HEK293 (cell line): ENCODE data around the gene NFIL3.

Experiments
- CTCF ChIA-PET: fragments of 350-600 bp; formaldehyde crosslinking; extraction: SDS; loops from one replicate; lab custom pipeline; 2021; ENCODE audit warnings: antibody characterized with exemption; lab: Yijun Ruan, JAX
- POLR2A ChIA-PET: fragments of 300-600 bp; formaldehyde crosslinking; extraction: SDS; loops from one replicate; lab custom pipeline; 2020; ENCODE audit warnings: antibody characterized with exemption, inconsistent platforms; lab: Yijun Ruan, JAX
- H3K27ac ChIP-seq: fragments of 200-500 bp; sonication (Bioruptor generic); 2 replicates; pipeline ENCODE4 v1.5.1; 2014; ENCODE audit warnings: low read depth, low read length, control low read depth, inconsistent platforms; ENCODE audit errors: extremely low read depth
- H3K36me3 ChIP-seq, 2 experiments: fragments of 200-500 bp in 1 of 2; sonication (Bioruptor generic) in 1 of 2; 1 replicate in 1 of 2; 2 replicates in 1 of 2; pipeline ENCODE4 v1.5.1; 2014 to 2017; ENCODE audit warnings: inconsistent platforms in 2 of 2, low read length in 2 of 2; ENCODE audit not compliant: control insufficient read depth in 2 of 2, insufficient read depth in 1 of 2
- H3K4me1 ChIP-seq: fragments of 200-500 bp; sonication (Bioruptor generic); 2 replicates; pipeline ENCODE4 v1.5.1; 2014; ENCODE audit warnings: mild to moderate bottlenecking, low read length, inconsistent platforms; ENCODE audit not compliant: control insufficient read depth, insufficient read depth
- H3K4me3 ChIP-seq: 2 replicates; pipeline ENCODE4 v1.5.1; 2011; ENCODE audit warnings: low read depth, mild to moderate bottlenecking, control low read depth, low read length, moderate library complexity
- H3K9me3 ChIP-seq: fragments of 200-500 bp; sonication (Bioruptor generic); 2 replicates; pipeline ENCODE4 v1.5.1; 2014; ENCODE audit warnings: low read depth, low read length, inconsistent platforms; ENCODE audit not compliant: control insufficient read depth, insufficient read depth
- BCL6B ChIP-seq: fragments of 450-650 bp; formaldehyde crosslinking; IDR thresholded peaks from 2 replicates; pipeline ENCODE4 v1.5.1; 2017; ENCODE audit warnings: missing biosample characterization, missing genetic modification characterization
- GLI4 ChIP-seq: fragments of 450-650 bp; formaldehyde crosslinking; IDR thresholded peaks from 2 replicates; pipeline ENCODE4 v1.5.1; 2016; ENCODE audit warnings: missing biosample characterization, missing genetic modification characterization
- KLF16 ChIP-seq: fragments of 450-650 bp; formaldehyde crosslinking; IDR thresholded peaks from 2 replicates; pipeline ENCODE4 v1.5.1; 2017; ENCODE audit warnings: missing biosample characterization, missing genetic modification characterization
- KLF8 ChIP-seq: fragments of 450-650 bp; formaldehyde crosslinking; IDR thresholded peaks from 2 replicates; pipeline ENCODE4 v1.5.1; 2016; ENCODE audit warnings: missing biosample characterization, missing genetic modification characterization
- SP3 ChIP-seq: fragments of 450-650 bp; formaldehyde crosslinking; IDR thresholded peaks from 2 replicates; pipeline ENCODE4 v1.5.1; 2016; ENCODE audit warnings: missing biosample characterization, missing genetic modification characterization
- ZFP69B ChIP-seq: fragments of 450-650 bp; formaldehyde crosslinking; IDR thresholded peaks from 2 replicates; pipeline ENCODE4 v1.5.1; 2016; ENCODE audit warnings: missing biosample characterization, missing genetic modification characterization
- ZNF146 ChIP-seq: fragments of 450-650 bp; formaldehyde crosslinking; IDR thresholded peaks from 2 replicates; pipeline ENCODE4 v1.5.1; 2016; ENCODE audit warnings: missing biosample characterization, missing genetic modification characterization
- ZNF2 ChIP-seq: fragments of 450-650 bp; formaldehyde crosslinking; IDR thresholded peaks from 2 replicates; pipeline ENCODE4 v1.5.1; 2016; ENCODE audit warnings: missing biosample characterization, missing genetic modification characterization
- ZNF23 ChIP-seq: fragments of 450-650 bp; formaldehyde crosslinking; IDR thresholded peaks from 2 replicates; pipeline ENCODE4 v1.5.1; 2016; ENCODE audit warnings: missing biosample characterization, missing genetic modification characterization, borderline replicate concordance
- ZNF341 ChIP-seq: fragments of 450-650 bp; formaldehyde crosslinking; IDR thresholded peaks from 2 replicates; pipeline ENCODE4; 2016; ENCODE audit warnings: low read depth, missing biosample characterization, missing genetic modification characterization
- ZNF354C ChIP-seq: fragments of 450-650 bp; formaldehyde crosslinking; IDR thresholded peaks from 2 replicates; pipeline ENCODE4 v1.5.1; 2016; ENCODE audit warnings: missing biosample characterization, missing genetic modification characterization, low read depth, borderline replicate concordance
- ZNF416 ChIP-seq: fragments of 450-650 bp; formaldehyde crosslinking; IDR thresholded peaks from 2 replicates; pipeline ENCODE4 v1.5.1; 2016; ENCODE audit warnings: missing biosample characterization, missing genetic modification characterization
- ZNF433 ChIP-seq: fragments of 450-650 bp; formaldehyde crosslinking; IDR thresholded peaks from 2 replicates; pipeline ENCODE4 v1.5.1; 2016; ENCODE audit warnings: missing biosample characterization, missing genetic modification characterization, low read depth
- ZNF48 ChIP-seq: fragments of 450-650 bp; formaldehyde crosslinking; IDR thresholded peaks from 2 replicates; pipeline ENCODE4 v1.5.1; 2016; ENCODE audit warnings: missing biosample characterization, missing genetic modification characterization
- ZNF548 ChIP-seq: fragments of 450-650 bp; formaldehyde crosslinking; IDR thresholded peaks from 2 replicates; pipeline ENCODE4 v1.5.1; 2016; ENCODE audit warnings: missing biosample characterization, missing genetic modification characterization
- ZNF585B ChIP-seq: fragments of 450-650 bp; formaldehyde crosslinking; IDR thresholded peaks from 2 replicates; pipeline ENCODE4 v1.5.1; 2016; ENCODE audit warnings: missing biosample characterization, missing genetic modification characterization
- ZNF623 ChIP-seq: fragments of 450-650 bp; formaldehyde crosslinking; IDR thresholded peaks from 2 replicates; pipeline ENCODE4 v1.5.1; 2016; ENCODE audit warnings: missing biosample characterization, missing genetic modification characterization
- ZNF645 ChIP-seq: fragments of 450-650 bp; formaldehyde crosslinking; IDR thresholded peaks from 2 replicates; pipeline ENCODE4; 2016; ENCODE audit warnings: missing biosample characterization, missing genetic modification characterization
- ZNF692 ChIP-seq: fragments of 450-650 bp; formaldehyde crosslinking; IDR thresholded peaks from 2 replicates; pipeline ENCODE4 v1.5.1; 2016; ENCODE audit warnings: missing biosample characterization, missing genetic modification characterization
- TF ChIP-seq, protein P1 (sequence below): fragments of 450-650 bp; formaldehyde crosslinking; IDR thresholded peaks from 2 replicates; pipeline ENCODE4 v1.5.1; 2016; ENCODE audit warnings: missing biosample characterization, missing genetic modification characterization
- TF ChIP-seq, protein P2 (sequence below): fragments of 450-650 bp; formaldehyde crosslinking; IDR thresholded peaks from 2 replicates; pipeline ENCODE4 v1.5.1; 2016; ENCODE audit warnings: missing biosample characterization, missing genetic modification characterization
- TF ChIP-seq, protein P3 (sequence below): fragments of 450-650 bp; formaldehyde crosslinking; optimal IDR thresholded peaks from 2 replicates; pipeline ENCODE3; 2016; ENCODE audit warnings: missing biosample characterization, mild to moderate bottlenecking, missing genetic modification characterization

The NFIL3 gene

GRCh38 chr9:91383577-91383976, 40.1 kb downstream of the NFIL3 start:
- H3K27ac ChIP-seq = no peak overlapping the region
- no peaks in the 10 kb centered on the region for H3K36me3 ChIP-seq
- TF ChIP-seq ZNF48 (no peak), ZNF146 (tag by site-specific recombination) (no peak), ZNF433 (tag by site-specific recombination) (no peak), ZNF2 (no peak), ZNF416 (tag by site-specific recombination) (no peak), ZNF341 (tag by site-specific recombination) (no peak), ZNF645 (tag by site-specific recombination) (no peak), ZNF585B (tag by site-specific recombination) (no peak), GLI4 (no peak), ZFP69B (tag by site-specific recombination) (no peak)
- TF ChIP-seq, protein P1, sequence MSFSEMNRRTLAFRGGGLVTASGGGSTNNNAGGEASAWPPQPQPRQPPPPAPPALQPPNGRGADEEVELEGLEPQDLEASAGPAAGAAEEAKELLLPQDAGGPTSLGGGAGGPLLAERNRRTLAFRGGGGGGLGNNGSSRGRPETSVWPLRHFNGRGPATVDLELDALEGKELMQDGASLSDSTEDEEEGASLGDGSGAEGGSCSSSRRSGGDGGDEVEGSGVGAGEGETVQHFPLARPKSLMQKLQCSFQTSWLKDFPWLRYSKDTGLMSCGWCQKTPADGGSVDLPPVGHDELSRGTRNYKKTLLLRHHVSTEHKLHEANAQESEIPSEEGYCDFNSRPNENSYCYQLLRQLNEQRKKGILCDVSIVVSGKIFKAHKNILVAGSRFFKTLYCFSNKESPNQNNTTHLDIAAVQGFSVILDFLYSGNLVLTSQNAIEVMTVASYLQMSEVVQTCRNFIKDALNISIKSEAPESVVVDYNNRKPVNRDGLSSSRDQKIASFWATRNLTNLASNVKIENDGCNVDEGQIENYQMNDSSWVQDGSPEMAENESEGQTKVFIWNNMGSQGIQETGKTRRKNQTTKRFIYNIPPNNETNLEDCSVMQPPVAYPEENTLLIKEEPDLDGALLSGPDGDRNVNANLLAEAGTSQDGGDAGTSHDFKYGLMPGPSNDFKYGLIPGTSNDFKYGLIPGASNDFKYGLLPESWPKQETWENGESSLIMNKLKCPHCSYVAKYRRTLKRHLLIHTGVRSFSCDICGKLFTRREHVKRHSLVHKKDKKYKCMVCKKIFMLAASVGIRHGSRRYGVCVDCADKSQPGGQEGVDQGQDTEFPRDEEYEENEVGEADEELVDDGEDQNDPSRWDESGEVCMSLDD = no peak
- TF ChIP-seq, all 188 proteins: peak for 0
- CTCF ChIA-PET = interaction anchor here (1.1 kb wide), 1 partner anchor 42 kb away, joined by 3 read pairs; no protein-coding TSS in a partner anchor
- Histone ChIP-seq H3K9me3 (no peaks in the 10 kb centered on the region), H3K4me1 (no peaks in the 10 kb centered on the region), H3K4me3 (no peak overlapping the region)
- POLR2A ChIA-PET = no interaction called here

DNA sequence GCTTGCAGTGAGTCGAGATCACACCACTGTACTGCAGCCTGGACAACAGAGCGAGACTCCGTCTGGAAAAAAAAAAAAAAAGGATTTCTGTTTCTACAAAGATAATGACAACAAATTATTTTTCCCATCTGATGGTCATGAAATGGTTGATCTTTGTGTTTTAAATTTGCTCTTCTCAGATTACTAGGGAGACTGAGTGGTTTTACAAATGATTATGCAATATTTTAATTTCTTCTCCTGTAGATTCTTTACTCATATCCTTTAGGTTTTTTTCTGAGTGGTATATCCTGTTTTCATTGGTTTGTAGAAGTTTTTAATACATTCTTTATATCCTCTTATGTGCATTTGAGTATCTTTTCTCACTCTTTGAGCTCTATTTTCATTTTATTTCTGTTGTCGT, 41.3 kb downstream of the NFIL3 start:
- POLR2A ChIA-PET = no interaction called here
- CTCF ChIA-PET = interaction anchor here (1.3 kb wide), 1 partner anchor 18 kb away, joined by 3 read pairs; no protein-coding TSS in a partner anchor

GRCh38 chr9:91379426-91379825, 44.2 kb downstream of the NFIL3 start:
- Histone ChIP-seq H3K4me3 (no peak overlapping the region), H3K27ac (no peak overlapping the region), H3K9me3 (no peaks in the 10 kb centered on the region), H3K4me1 (no peaks in the 10 kb centered on the region), H3K36me3 (no peaks in the 10 kb centered on the region)
- TF ChIP-seq KLF8 (tag by site-specific recombination) = no peak
- no peak for TF ChIP-seq BCL6B (tag by site-specific recombination)
- TF ChIP-seq SP3 (tag by site-specific recombination) = no peak
- TF ChIP-seq ZNF354C = no peak
- TF ChIP-seq ZNF692 (tag by site-specific recombination) = no peak
- POLR2A ChIA-PET = no interaction called here
- CTCF ChIA-PET = interaction anchor here (0.6 kb wide), 1 partner anchor 8 kb away, joined by 3 read pairs; no protein-coding TSS in a partner anchor

More for the DNA sequence above, 41.3 kb downstream of the NFIL3 start:
- no peaks in the 10 kb centered on the region for H3K36me3 ChIP-seq
- no peak for TF ChIP-seq ZNF23 (tag by site-specific recombination)
- TF ChIP-seq, protein P2, sequence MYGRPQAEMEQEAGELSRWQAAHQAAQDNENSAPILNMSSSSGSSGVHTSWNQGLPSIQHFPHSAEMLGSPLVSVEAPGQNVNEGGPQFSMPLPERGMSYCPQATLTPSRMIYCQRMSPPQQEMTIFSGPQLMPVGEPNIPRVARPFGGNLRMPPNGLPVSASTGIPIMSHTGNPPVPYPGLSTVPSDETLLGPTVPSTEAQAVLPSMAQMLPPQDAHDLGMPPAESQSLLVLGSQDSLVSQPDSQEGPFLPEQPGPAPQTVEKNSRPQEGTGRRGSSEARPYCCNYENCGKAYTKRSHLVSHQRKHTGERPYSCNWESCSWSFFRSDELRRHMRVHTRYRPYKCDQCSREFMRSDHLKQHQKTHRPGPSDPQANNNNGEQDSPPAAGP = no peak
- no peak for TF ChIP-seq KLF16 (tag by site-specific recombination)
- no peak for TF ChIP-seq ZNF548 (tag by site-specific recombination)
- TF ChIP-seq, protein P3, sequence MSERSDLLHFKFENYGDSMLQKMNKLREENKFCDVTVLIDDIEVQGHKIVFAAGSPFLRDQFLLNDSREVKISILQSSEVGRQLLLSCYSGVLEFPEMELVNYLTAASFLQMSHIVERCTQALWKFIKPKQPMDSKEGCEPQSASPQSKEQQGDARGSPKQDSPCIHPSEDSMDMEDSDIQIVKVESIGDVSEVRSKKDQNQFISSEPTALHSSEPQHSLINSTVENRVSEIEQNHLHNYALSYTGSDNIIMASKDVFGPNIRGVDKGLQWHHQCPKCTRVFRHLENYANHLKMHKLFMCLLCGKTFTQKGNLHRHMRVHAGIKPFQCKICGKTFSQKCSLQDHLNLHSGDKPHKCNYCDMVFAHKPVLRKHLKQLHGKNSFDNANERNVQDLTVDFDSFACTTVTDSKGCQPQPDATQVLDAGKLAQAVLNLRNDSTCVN = no peak
- TF ChIP-seq ZNF623 = no peak
- TF ChIP-seq, all 188 proteins: peak for 0
- Histone ChIP-seq H3K27ac (no peak overlapping the region), H3K4me1 (no peaks in the 10 kb centered on the region), H3K4me3 (no peak overlapping the region), H3K9me3 (no peaks in the 10 kb centered on the region)
